Tibial nerve (tissue), 4 donors: ENCODE measurements around the gene FNDC3B. TPM values are rescaled to one million over a fixed set of nuclear protein-coding genes. Genes with fewer than 3 reads are reported as not detected.

ENCODE experiments used
- DNase-seq, 2 donors: peaks; one replicate each; pipeline ENCODE4 v3.0.0-alpha.2; 2019; ENCODE audit warnings: low spot score in 2 of 2
- H3K27ac ChIP-seq, 4 donors: fragments of 200-600 bp; sonication (generic) in 3 of 4; one replicate each; pipeline ENCODE4 v1.5.1; 2017 to 2019; ENCODE audit warnings: mild to moderate bottlenecking in 1 of 4
- H3K27me3 ChIP-seq, 2 donors: fragments of 200-600 bp; sonication (generic) in 1 of 2; one replicate each; pipeline versions ENCODE4 v1.5.1 to v1.6.0; 2017 to 2019
- H3K36me3 ChIP-seq, 3 donors: fragments of 200-600 bp; sonication (generic); one replicate each; pipeline ENCODE4 v1.5.1; 2018 to 2019
- H3K4me1 ChIP-seq, 4 donors: fragments of 200-600 bp; sonication (generic) in 3 of 4; one replicate each; pipeline ENCODE4 v1.5.1; 2017 to 2019
- H3K4me3 ChIP-seq, 4 donors: fragments of 200-600 bp; sonication (generic) in 3 of 4; one replicate each; pipeline ENCODE4 v1.5.1; 2017 to 2019; ENCODE audit warnings: mild to moderate bottlenecking in 1 of 4, moderate library complexity in 1 of 4
- H3K9me3 ChIP-seq, 4 donors: fragments of 200-600 bp; sonication (generic) in 3 of 4; one replicate each; pipeline ENCODE4 v1.5.1; 2017 to 2019
- EP300 ChIP-seq, 2 donors: sonication (generic); formaldehyde crosslinking; IDR thresholded peaks; one replicate each; pipeline ENCODE4 v1.6.1; 2017; ENCODE audit warnings: antibody characterized with exemption in 2 of 2, mild to moderate bottlenecking in 1 of 2
- POLR2A ChIP-seq, 2 donors: fragments of 450-650 bp; IDR thresholded peaks; one replicate each; pipeline ENCODE4 v1.6.1; 2017; ENCODE audit warnings: antibody characterized with exemption in 2 of 2, mild to moderate bottlenecking in 2 of 2, moderate library complexity in 2 of 2
- WGBS, 2 donors: methylation state at CpG; one replicate each; pipeline ENCODE4 v1.1.5; 2018; 5-methylcytosine and 5-hydroxymethylcytosine counted together
- total RNA-seq, 4 donors: library from RNA; depleted of rRNA; stranded (reverse); fragments of >200 nt; gene quantifications; one replicate each; pipeline ENCODE4 v1.1.0, GENCODE V29; 2016
- TF ChIP-seq, protein P1 (sequence below), 5 experiments: fragments of 200-600 bp in 3 of 5; fragments of 450-650 bp in 2 of 5; sonication (generic) in 3 of 5; IDR thresholded peaks; one replicate each; pipeline ENCODE4 v1.5.1; 2016 to 2019; ENCODE audit warnings: antibody characterized with exemption in 5 of 5, mild to moderate bottlenecking in 3 of 5, moderate library complexity in 2 of 5

FNDC3B gene
- total RNA-seq, 4 donors from 2014 or later: 87.5 to 106 (median 95.7) TPM

DNA sequence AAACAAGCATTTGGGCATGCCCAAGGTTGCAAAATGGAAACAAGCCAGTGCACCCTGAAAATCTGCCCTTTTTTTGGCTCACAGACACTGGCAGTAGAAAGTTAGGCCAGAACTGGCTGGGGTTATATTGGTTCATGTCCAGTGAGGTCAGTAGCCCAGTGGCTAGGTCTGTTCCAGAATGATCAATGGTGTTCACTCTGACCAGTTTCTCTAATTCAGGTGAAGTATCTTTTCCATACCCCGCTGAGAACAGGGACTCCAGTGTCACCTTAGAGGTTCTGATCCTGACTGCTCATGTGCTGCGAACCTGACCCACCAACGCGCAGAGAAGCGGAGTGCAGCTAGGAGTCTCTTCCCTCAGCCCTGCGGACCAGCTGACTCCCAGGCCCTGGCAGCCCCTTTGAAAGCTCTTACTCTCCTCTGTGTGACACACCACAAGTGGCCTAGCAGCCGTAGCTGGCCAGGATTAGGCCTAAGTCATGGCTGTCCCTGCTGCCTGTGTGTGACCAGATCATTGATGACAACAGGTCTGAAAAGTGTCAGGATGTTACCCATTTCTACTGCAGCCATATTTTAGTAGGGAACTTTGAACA is 285.3 kb downstream of the FNDC3B start:
- Histone ChIP-seq H3K4me3 (no peak overlapping the region), H3K4me1 (peaks cover 0 to 13% (median 6%) of the 10 kb centered on the region in 4 donors), H3K9me3 (no peaks in the 10 kb centered on the region), H3K27me3 (no peaks in the 10 kb centered on the region), H3K27ac (no peak overlapping the region), H3K36me3 (peaks cover 0 to 59% (median 0%) of the 10 kb centered on the region in 3 donors)
- no peak for DNase-seq
- WGBS, 2 donors: 93 to 95% methylated on average over 5 to 7 of the region's 7 CpGs
- TF ChIP-seq POLR2A (IDR thresholded peaks at IDR 0.05) (no peak), EP300 (IDR thresholded peaks at IDR 0.05) (no peak)
- TF ChIP-seq, protein P1, sequence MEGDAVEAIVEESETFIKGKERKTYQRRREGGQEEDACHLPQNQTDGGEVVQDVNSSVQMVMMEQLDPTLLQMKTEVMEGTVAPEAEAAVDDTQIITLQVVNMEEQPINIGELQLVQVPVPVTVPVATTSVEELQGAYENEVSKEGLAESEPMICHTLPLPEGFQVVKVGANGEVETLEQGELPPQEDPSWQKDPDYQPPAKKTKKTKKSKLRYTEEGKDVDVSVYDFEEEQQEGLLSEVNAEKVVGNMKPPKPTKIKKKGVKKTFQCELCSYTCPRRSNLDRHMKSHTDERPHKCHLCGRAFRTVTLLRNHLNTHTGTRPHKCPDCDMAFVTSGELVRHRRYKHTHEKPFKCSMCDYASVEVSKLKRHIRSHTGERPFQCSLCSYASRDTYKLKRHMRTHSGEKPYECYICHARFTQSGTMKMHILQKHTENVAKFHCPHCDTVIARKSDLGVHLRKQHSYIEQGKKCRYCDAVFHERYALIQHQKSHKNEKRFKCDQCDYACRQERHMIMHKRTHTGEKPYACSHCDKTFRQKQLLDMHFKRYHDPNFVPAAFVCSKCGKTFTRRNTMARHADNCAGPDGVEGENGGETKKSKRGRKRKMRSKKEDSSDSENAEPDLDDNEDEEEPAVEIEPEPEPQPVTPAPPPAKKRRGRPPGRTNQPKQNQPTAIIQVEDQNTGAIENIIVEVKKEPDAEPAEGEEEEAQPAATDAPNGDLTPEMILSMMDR (IDR thresholded peaks at IDR 0.05): no peak

DNA sequence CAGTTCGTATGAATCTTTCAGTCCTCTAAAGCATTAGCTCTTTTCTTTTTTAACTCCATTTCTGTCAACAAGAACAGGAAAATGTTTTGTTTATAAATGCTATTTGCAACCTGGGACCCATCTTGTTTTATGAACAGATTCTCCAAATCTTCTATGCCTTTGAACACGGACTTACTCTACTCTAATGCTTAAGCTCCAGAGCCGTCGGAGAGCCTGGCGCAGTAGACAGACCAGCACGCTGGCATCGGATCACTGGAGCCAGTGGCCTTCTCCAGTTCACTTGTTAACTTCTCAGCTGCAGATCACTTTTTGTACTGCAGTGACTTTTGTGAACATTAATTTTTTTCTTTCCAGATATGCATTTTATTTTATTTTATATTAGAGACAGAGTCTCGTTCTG is 286.1 kb downstream of the FNDC3B start:
- Histone ChIP-seq H3K27ac (no peak overlapping the region), H3K36me3 (peaks cover 0 to 62% (median 0%) of the 10 kb centered on the region in 3 donors), H3K4me3 (no peak overlapping the region), H3K27me3 (no peaks in the 10 kb centered on the region), H3K4me1 (peaks cover 0 to 8% (median 3%) of the 10 kb centered on the region in 4 donors), H3K9me3 (no peaks in the 10 kb centered on the region)
- DNase-seq: no peak
- WGBS, 2 donors: 89 to 91% methylated on average over 8 of the region's 8 CpGs
- TF ChIP-seq, protein P1 (IDR thresholded peaks at IDR 0.05): no peak
- TF ChIP-seq POLR2A (IDR thresholded peaks at IDR 0.05) (no peak), EP300 (IDR thresholded peaks at IDR 0.05) (no peak)

GRCh38 chr3:172326993-172327392 is 287.6 kb downstream of the FNDC3B start:
- TF ChIP-seq, protein P1 (IDR thresholded peaks at IDR 0.05): no peak
- TF ChIP-seq POLR2A (IDR thresholded peaks at IDR 0.05) (no peak), EP300 (IDR thresholded peaks at IDR 0.05) (no peak)
- Histone ChIP-seq H3K4me1 (no peaks in the 10 kb centered on the region), H3K9me3 (no peaks in the 10 kb centered on the region), H3K4me3 (no peak overlapping the region), H3K27ac (no peak overlapping the region), H3K27me3 (no peaks in the 10 kb centered on the region), H3K36me3 (peaks cover 0 to 77% (median 0%) of the 10 kb centered on the region in 3 donors)
- no peak for DNase-seq
- 91 to 92% methylated on average over 3 of the region's 3 CpGs for WGBS, 2 donors

DNA sequence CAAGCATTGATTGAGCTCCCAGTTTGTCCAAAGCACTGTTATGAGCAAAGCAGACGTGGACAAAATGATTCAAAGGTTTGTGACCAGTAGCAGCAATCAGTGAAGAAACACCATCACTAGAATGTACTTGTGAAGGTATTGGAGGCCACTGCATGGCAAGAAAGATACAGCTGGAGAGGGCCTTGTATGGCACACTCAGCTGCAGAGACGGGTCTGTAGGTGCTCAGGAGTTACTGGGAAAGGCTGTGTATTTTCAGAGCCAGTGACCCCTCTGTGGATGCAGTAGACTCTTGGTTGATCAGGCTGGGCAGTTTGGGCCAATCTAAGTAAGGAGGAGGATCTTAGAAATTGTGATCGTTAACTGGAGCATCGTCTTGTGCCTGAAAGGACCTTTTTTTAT is 288.9 kb downstream of the FNDC3B start:
- Histone ChIP-seq H3K36me3 (peaks cover 0 to 82% (median 0%) of the 10 kb centered on the region in 3 donors), H3K27ac (no peak overlapping the region), H3K9me3 (no peaks in the 10 kb centered on the region), H3K4me3 (no peak overlapping the region), H3K27me3 (no peaks in the 10 kb centered on the region), H3K4me1 (peaks cover 0 to 10% (median 0%) of the 10 kb centered on the region in 4 donors)
- WGBS, 2 donors: 90% methylated on average over 4 of the region's 4 CpGs
- no peak for TF ChIP-seq POLR2A (IDR thresholded peaks at IDR 0.05)
- DNase-seq: no peak

DNA sequence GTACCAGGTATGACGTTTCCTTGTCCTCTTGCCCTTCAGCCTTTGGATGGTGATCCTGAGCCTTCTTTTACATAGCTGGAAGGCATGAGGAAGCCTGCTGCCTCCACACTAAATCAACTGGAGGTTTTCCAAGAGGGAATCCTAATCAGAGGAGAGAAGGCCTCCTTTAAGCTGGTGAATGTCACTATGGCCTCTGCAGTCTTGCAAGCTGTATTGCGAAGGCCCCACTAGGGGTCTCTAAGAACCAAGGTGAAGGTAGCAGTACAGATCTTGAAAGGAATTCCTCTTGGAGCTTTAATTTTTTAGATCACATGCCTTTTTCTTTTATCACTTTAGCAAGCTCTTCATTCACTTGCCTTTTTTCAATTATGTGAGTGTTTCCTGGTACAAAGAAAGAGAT is 289.7 kb downstream of the FNDC3B start:
- Histone ChIP-seq H3K4me3 (no peak overlapping the region), H3K4me1 (peaks cover 0 to 10% (median 0%) of the 10 kb centered on the region in 4 donors), H3K9me3 (no peaks in the 10 kb centered on the region), H3K27me3 (no peaks in the 10 kb centered on the region), H3K27ac (no peak overlapping the region), H3K36me3 (peaks cover 0 to 88% (median 3%) of the 10 kb centered on the region in 3 donors)
- WGBS, 2 donors: 91% methylated on average over 2 of the region's 2 CpGs
- no peak for TF ChIP-seq EP300 (IDR thresholded peaks at IDR 0.05)
- TF ChIP-seq, protein P1 (IDR thresholded peaks at IDR 0.05): no peak
- no peak for TF ChIP-seq POLR2A (IDR thresholded peaks at IDR 0.05)
- DNase-seq: no peak
